VCaP (cell line): ENCODE results near the gene CALD1.

ENCODE experiments used
- H3K27ac ChIP-seq: fragments of 450-650 bp; 2 replicates; pipeline ENCODE4 v1.5.1; 2017
- TF ChIP-seq, protein P1 (sequence below): fragments of 450-650 bp; conservative IDR thresholded peaks from 2 replicates; pipeline ENCODE4 v1.5.1; 2017; ENCODE audit warnings: mild to moderate bottlenecking, moderate library complexity

CALD1 gene

DNA sequence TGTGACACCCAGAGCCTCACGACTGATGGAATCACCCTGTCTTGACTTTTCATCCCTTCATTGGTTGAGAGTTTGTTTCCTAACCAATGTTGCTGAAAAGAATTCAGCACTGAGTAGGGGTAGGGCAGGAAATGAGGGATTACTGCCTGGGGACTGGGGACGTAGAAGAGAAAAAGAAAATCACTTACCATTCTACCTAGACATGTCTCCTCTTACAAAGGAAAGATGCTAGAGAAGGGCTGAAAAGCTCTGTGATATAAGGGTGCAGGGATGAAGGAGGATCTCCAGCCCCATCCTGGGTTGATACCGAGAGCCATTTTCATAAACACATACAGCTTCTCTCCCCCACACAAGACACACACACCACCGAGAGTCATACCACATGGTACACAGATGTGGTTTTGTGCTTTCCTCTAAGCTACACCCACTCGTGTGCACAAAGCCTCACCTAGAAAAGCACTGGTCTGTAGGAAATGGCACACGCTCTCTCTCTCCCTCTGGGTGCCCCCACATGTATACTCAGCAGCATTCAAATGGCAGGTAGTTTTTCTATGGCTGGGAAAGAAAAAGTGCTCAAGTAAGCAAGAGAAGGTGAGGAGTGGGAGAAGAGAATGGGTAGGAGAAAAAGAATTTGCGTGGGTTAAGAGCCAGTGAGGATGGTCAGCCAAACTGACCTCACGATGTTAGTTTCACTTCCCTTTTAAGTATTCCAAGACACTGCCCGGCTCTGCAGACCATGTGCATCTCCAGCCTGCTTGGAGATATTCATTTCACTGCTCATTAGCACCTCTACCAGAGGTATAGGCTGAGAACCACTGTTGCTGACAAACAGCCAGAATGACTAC is 85.8 kb downstream of the CALD1 start:
- no peak overlapping the region for H3K27ac ChIP-seq
- TF ChIP-seq, protein P1, sequence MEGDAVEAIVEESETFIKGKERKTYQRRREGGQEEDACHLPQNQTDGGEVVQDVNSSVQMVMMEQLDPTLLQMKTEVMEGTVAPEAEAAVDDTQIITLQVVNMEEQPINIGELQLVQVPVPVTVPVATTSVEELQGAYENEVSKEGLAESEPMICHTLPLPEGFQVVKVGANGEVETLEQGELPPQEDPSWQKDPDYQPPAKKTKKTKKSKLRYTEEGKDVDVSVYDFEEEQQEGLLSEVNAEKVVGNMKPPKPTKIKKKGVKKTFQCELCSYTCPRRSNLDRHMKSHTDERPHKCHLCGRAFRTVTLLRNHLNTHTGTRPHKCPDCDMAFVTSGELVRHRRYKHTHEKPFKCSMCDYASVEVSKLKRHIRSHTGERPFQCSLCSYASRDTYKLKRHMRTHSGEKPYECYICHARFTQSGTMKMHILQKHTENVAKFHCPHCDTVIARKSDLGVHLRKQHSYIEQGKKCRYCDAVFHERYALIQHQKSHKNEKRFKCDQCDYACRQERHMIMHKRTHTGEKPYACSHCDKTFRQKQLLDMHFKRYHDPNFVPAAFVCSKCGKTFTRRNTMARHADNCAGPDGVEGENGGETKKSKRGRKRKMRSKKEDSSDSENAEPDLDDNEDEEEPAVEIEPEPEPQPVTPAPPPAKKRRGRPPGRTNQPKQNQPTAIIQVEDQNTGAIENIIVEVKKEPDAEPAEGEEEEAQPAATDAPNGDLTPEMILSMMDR = no peak

DNA sequence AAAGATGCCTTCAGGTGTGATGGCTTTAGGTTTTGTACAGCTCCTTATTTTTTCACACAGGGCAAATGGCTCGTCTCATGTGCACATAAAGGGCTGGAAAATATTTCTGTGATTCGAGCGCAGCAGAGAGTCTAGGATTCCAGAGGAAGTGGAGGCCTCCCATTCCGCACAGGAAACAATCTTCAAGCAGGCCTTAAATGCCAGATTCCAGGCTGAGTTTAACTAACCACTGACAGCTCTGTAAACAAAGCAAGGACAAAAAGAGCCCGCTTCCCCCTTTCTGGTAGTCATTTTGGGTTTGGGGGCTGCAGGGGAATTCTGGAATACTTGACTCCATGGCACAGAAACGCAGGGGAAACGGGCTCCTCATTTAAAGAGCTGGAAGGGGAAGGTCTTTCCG is 87.2 kb downstream of the CALD1 start:
- TF ChIP-seq, protein P1 = no peak
- H3K27ac ChIP-seq = no peak overlapping the region

DNA sequence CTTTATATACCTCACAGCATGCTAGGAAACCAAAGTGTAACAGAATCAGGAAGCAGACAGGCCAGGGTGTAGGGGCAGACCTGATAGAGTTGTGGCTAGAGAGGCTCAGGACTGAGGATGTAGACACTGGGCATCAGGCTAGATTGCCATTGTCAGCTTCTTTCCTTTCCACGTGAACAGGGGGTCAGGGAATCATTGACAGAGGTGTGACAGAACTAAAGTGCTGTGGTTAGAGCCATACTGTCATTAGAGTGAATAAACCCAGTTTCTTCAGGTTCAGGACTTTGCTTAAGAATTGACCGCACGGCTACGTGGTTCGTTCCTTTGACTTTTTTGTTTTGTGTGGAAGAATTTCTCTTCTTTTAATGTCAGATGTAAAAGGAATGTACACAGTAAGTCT is 90.7 kb downstream of the CALD1 start:
- TF ChIP-seq, protein P1 = no peak
- no peak overlapping the region for H3K27ac ChIP-seq

DNA sequence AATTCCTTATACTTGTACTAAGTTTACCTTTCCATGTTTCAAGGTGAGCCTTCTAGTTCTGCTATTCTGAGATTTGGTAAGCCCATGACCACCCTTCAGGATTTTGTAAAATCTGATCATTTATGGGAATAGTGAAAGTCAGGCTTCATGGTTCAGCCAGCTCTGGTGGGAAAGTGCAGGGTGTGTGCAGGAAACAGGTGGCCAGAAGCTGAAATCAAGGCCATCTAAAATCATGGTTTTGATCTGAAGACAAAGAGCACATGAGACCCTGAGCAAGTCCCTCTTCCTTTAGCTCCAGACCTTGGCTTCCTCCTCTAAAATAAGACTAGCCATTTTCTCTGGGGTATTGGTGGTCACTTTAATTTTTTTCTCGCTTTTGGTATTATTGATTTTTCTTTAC is 91.3 kb downstream of the CALD1 start:
- no peak overlapping the region for H3K27ac ChIP-seq
- TF ChIP-seq, protein P1 = no peak

DNA sequence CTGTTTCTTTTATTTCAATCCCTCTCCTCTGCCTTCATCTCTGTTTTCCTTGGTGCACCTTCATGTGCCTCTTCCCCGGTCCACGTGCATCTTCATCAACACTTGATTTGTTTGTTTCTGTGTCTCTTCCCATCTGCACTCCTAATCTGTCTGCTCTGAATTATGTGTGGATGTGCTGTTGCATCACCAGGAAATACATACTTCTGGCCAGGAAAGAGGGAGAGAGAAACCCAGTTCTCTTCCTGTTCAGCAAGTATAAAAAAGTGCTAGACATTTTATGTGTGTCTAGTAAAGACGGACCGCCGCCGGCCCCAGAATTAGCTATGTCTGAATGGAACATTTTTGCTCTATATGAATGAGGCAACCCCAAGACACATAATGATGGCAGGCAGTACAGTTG is 93.8 kb downstream of the CALD1 start:
- no peak overlapping the region for H3K27ac ChIP-seq
- TF ChIP-seq, protein P1 = no peak

DNA sequence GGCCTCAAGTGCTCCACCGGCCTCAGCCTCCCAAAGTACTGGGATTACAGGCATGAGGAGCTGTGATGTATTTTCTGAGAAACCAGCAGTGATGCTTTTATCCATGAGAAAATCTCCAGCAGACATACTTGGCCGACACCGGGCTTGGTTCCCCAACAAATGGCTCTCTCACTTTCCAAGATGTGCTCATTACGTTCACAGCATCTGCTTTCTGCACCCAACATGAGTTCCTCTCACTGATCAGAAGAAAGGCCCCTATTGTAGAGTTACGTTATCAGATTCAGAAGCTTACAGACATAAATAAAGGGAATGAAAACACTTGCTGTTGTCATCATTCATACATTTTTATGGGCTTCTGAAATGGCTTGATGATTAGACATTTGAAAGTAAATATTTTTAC is 95.0 kb downstream of the CALD1 start:
- TF ChIP-seq, protein P1 = no peak

DNA sequence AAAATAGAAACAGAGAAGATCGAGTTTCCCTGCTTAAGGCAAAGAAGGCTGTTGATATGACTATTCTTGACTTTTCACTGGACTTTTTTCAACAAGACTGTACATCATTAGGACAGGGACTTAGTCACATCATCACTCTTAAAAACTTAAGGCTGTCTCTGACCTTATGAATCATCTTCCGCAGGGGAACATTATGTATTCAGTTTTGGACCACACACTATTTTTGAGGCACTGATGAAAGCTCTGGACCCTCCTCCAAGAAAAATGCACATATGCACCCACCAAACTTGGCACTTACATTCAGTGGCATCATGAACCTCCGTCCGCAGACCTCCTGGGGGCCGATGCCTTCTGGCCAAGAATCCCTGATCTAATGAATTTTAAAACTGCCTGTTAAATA is 96.4 kb downstream of the CALD1 start:
- TF ChIP-seq, protein P1 = no peak
- no peak overlapping the region for H3K27ac ChIP-seq

More for the DNA sequence above, 95.0 kb downstream of the CALD1 start:
- H3K27ac ChIP-seq = no peak overlapping the region
